PC-9 (cell line): Measurements from ENCODE around the gene CNDP1. TPM values are rescaled to one million over a fixed set of nuclear protein-coding genes. Genes with fewer than 3 reads are reported as not detected.

Experiments used
- BruUV-seq: library from RNA; stranded (reverse); fragments of 400-500 nt; replicated peaks from 2 replicates; lab custom pipeline; 2021; lab: Mats Ljungman, UMichigan
- CTCF ChIA-PET: fragments of 300-600 bp; sonication (Branson Sonifier 250); formaldehyde crosslinking; loops from one replicate; lab custom pipeline; 2022; ENCODE audit warnings: antibody characterized with exemption; lab: Charles Lee
- POLR2A ChIA-PET: fragments of 300-600 bp; sonication (Branson Sonifier 250); formaldehyde crosslinking; loops from one replicate; lab custom pipeline; 2022; ENCODE audit warnings: antibody characterized with exemption; ENCODE audit not compliant: unreplicated experiment; lab: Charles Lee
- DNase-seq, 2 experiments: peaks; one replicate each; pipeline versions ENCODE4 v3.0.0 to v3.0.0-alpha.2; 2015 to 2022; ENCODE audit warnings: mixed read lengths in 1 of 2
- H2AFZ ChIP-seq: fragments of 200-600 bp; sonication (generic); 2 replicates; pipeline ENCODE4 v1.8.1; 2017; ENCODE audit warnings: antibody characterized with exemption
- H3F3A ChIP-seq: fragments of 200-600 bp; sonication (generic); 2 replicates; pipeline ENCODE4 v1.8.1; 2017; ENCODE audit warnings: antibody characterized with exemption, mild to moderate bottlenecking, low read depth; ENCODE audit not compliant: insufficient read depth
- H3K27ac ChIP-seq: fragments of 200-600 bp; sonication (generic); 2 replicates; pipeline ENCODE4 v1.6.1; 2016; ENCODE audit warnings: mixed run types
- H3K27me3 ChIP-seq: fragments of 200-600 bp; sonication (generic); 2 replicates; pipeline ENCODE4 v1.6.1; 2016; ENCODE audit warnings: low read depth, mixed run types; ENCODE audit not compliant: insufficient read depth
- H3K36me3 ChIP-seq: fragments of 200-600 bp; sonication (generic); 2 replicates; pipeline ENCODE4 v1.6.1; 2016; ENCODE audit warnings: low read depth, mixed run types
- H3K4me1 ChIP-seq: fragments of 200-600 bp; sonication (generic); replicated peaks from 2 replicates; pipeline ENCODE4 v1.6.1; 2016; ENCODE audit warnings: mixed run types; ENCODE audit not compliant: insufficient read depth
- H3K4me2 ChIP-seq: fragments of 200-600 bp; sonication (generic); 2 replicates; pipeline ENCODE4 v1.6.1; 2017; ENCODE audit warnings: mixed run types
- H3K4me3 ChIP-seq: fragments of 200-600 bp; sonication (generic); 2 replicates; pipeline ENCODE4 v1.6.1; 2016; ENCODE audit warnings: mixed run types
- H3K79me2 ChIP-seq: fragments of 200-600 bp; sonication (generic); 2 replicates; pipeline ENCODE4 v1.6.1; 2017; ENCODE audit warnings: low read depth, mixed run types
- H3K9me2 ChIP-seq: fragments of 200-600 bp; sonication (generic); 2 replicates; pipeline ENCODE4 v1.8.1; 2017; ENCODE audit warnings: mild to moderate bottlenecking; ENCODE audit not compliant: insufficient read depth
- H3K9me3 ChIP-seq: fragments of 200-600 bp; sonication (generic); 2 replicates; pipeline ENCODE4 v1.8.1; 2016; ENCODE audit warnings: low read depth; ENCODE audit not compliant: insufficient read depth
- H4K20me1 ChIP-seq: fragments of 200-600 bp; sonication (generic); 2 replicates; pipeline ENCODE4 v1.8.1; 2017; ENCODE audit not compliant: insufficient read depth
- EZH2 ChIP-seq: fragments of 200-600 bp; sonication (generic); IDR thresholded peaks from 2 replicates; pipeline ENCODE4 v1.8.0; 2017; ENCODE audit warnings: antibody characterized with exemption, low read depth
- intact Hi-C: fragments of 100-400 bp; cut with micrococcal nuclease; formaldehyde crosslinking; loops from one replicate; pipeline ENCODE4 v1.10.0; 2022; ENCODE audit not compliant: unreplicated experiment
- total RNA-seq: library from RNA; stranded (reverse); gene quantifications from 2 replicates; pipeline ENCODE4 v1.2.3, GENCODE V29; 2021
- TF ChIP-seq, protein P1 (sequence below): fragments of 200-600 bp; sonication (generic); conservative IDR thresholded peaks from 2 replicates; pipeline ENCODE4 v1.6.1; 2017; ENCODE audit warnings: mixed run types, antibody characterized with exemption, mild to moderate bottlenecking, moderate library complexity

CNDP1 gene
- total RNA-seq, 1 experiment from 2014 or later: not detected

DNA sequence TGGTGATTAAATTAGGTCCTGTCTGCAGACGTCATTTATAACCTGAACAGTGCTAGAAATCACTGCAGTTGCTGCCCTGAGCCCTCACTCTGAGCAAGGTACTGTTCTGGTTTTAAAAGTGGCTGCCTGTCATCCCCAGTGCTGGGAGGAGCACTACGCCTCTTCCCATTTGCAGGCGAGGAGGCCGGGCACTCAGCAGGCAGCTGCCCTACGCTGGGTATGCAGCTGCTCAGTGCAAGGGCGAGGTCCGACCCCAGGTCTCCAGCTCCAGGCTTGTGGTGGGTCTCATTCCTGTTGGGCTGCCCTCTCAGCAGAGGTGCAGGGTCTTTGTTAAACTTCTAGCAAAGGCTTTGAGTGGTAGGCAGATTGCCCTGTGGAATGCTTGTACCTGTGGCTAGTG lies 22.5 kb upstream of the CNDP1 start:
- no peaks in the 10 kb centered on the region for H3K4me1 ChIP-seq
- POLR2A ChIA-PET: no interaction called here
- H3K36me3 ChIP-seq: 0 out of 2 replicates have a peak, but pooled peaks cover 19% of the 10 kb centered on the region
- H4K20me1 ChIP-seq: no peaks in the 10 kb centered on the region; the same call in 1 of the 2 replicates
- intact Hi-C loops: no loop called here
- no peaks in the 10 kb centered on the region for H3K9me3 ChIP-seq
- H3F3A ChIP-seq: no peaks in the 10 kb centered on the region
- no peak overlapping the region for H3K4me2 ChIP-seq
- TF ChIP-seq EZH2: no peak
- TF ChIP-seq, protein P1, sequence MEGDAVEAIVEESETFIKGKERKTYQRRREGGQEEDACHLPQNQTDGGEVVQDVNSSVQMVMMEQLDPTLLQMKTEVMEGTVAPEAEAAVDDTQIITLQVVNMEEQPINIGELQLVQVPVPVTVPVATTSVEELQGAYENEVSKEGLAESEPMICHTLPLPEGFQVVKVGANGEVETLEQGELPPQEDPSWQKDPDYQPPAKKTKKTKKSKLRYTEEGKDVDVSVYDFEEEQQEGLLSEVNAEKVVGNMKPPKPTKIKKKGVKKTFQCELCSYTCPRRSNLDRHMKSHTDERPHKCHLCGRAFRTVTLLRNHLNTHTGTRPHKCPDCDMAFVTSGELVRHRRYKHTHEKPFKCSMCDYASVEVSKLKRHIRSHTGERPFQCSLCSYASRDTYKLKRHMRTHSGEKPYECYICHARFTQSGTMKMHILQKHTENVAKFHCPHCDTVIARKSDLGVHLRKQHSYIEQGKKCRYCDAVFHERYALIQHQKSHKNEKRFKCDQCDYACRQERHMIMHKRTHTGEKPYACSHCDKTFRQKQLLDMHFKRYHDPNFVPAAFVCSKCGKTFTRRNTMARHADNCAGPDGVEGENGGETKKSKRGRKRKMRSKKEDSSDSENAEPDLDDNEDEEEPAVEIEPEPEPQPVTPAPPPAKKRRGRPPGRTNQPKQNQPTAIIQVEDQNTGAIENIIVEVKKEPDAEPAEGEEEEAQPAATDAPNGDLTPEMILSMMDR: no peak
- CTCF ChIA-PET: no interaction called here
- H2AFZ ChIP-seq: no peak overlapping the region
- no peak for DNase-seq
- BruUV-seq: no TSS peak
- no peak overlapping the region for H3K27ac ChIP-seq
- H3K4me3 ChIP-seq: no peak overlapping the region
- no peaks in the 10 kb centered on the region for H3K9me2 ChIP-seq
- no peaks in the 10 kb centered on the region for H3K27me3 ChIP-seq
- no peaks in the 10 kb centered on the region for H3K79me2 ChIP-seq

DNA sequence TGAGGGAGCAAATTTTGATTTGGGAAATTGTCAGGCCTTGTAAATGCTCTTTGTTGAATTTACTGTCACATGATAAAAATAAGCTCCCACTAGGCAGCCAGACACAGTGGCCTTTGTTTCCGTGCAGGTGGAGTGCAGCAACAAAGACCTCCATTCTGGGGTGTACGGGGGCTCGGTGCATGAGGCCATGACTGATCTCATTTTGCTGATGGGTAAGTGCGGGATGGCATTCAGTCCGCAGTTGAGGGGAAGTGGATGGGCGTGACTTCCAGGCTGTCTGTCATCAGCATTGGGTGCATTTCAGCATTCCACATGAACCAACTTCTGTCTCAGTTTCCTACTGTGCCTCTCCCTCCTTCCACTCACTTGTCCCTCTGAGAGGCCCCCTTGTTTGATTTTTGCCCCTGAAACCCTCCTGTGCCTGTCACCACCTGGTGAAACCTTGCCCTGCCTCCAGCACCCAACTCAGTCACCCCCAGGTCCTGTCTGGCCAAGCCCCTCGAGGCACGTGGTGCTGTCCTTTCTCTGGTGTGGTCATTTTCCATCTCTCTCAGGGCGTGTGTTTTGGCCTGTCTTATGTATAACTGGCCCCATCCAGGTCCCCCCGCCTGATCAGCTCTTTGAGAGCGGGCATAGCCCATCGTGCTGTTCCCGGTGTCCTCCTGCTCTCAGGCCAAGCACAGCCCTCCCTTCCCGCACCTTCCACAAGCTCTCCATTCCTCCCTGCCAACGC lies 21.8 kb upstream of the CNDP1 start:
- no peaks in the 10 kb centered on the region for H3K27me3 ChIP-seq
- H3K79me2 ChIP-seq: no peaks in the 10 kb centered on the region
- H3K27ac ChIP-seq: no peak overlapping the region
- BruUV-seq: no TSS peak
- no peaks in the 10 kb centered on the region for H3K9me3 ChIP-seq
- TF ChIP-seq, protein P1: no peak
- TF ChIP-seq EZH2: no peak
- no peak overlapping the region for H3K4me3 ChIP-seq
- H3F3A ChIP-seq: no peaks in the 10 kb centered on the region
- no peaks in the 10 kb centered on the region for H3K9me2 ChIP-seq
- 0 out of 2 replicates have a peak, but pooled peaks cover 18% of the 10 kb centered on the region for H3K36me3 ChIP-seq
- no peaks in the 10 kb centered on the region for H3K4me1 ChIP-seq
- H3K4me2 ChIP-seq: no peak overlapping the region
- no peak for DNase-seq
- ChIA-PET CTCF (interaction anchor here (0.6 kb wide), 1 partner anchor 411 kb away, joined by 3 read pairs; no protein-coding TSS in a partner anchor), POLR2A (no interaction called here)
- H2AFZ ChIP-seq: no peak overlapping the region
- intact Hi-C loops: no loop called here
- H4K20me1 ChIP-seq: no peaks in the 10 kb centered on the region; the same call in 1 of the 2 replicates

DNA sequence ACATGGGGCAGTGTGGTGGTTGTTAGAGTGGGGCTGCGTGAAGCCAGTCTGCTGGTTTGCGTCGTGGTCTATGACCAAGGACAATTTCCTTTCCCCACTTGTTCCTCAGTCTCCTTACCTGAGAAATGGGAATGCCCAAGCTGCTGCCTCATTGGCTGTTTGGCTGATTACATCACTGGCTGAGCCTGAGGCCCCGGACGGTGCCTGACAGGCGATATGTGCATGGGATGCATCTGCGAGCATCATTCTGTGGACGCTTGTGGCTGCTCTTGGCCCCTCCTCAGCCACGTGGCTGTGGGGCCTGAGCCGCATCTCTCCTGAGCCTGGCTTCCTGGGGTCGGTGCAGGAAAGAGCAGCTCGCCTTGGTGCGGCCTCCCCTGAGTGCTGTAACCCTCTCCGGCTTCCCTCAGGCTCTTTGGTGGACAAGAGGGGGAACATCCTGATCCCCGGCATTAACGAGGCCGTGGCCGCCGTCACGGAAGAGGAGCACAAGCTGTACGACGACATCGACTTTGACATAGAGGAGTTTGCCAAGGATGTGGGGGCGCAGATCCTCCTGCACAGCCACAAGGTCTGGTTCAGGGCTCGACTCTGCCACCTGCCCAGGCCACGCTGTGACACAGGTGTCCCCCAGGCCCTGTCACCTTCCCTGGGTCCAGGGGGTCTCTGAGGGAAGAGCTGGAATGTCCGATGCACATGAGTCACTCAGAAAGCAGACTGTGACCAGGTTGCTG lies 21.0 kb upstream of the CNDP1 start:
- Histone ChIP-seq H3K4me1 (no peaks in the 10 kb centered on the region), H3K9me3 (no peaks in the 10 kb centered on the region), H3K27me3 (no peaks in the 10 kb centered on the region), H3K4me2 (no peak overlapping the region), H3K9me2 (no peaks in the 10 kb centered on the region), H3F3A (no peaks in the 10 kb centered on the region), H3K27ac (no peak overlapping the region), H3K36me3 (0 out of 2 replicates have a peak, but pooled peaks cover 18% of the 10 kb centered on the region), H3K4me3 (no peak overlapping the region), H4K20me1 (no peaks in the 10 kb centered on the region; the same call in 1 of the 2 replicates), H3K79me2 (no peaks in the 10 kb centered on the region), H2AFZ (no peak overlapping the region)
- ChIA-PET CTCF (interaction anchor here (0.6 kb wide), 2 partner anchors 38 to 410 kb away, joined by 3 read pairs; no protein-coding TSS in a partner anchor), POLR2A (no interaction called here)
- TF ChIP-seq, protein P1: no peak
- no peak for TF ChIP-seq EZH2
- intact Hi-C loops: no loop called here
- BruUV-seq: no TSS peak
- DNase-seq: no peak
